ENCODE results near the gene CASK. TPM values are rescaled to one million over a fixed set of nuclear protein-coding genes. Genes with fewer than 3 reads are reported as not detected.

CASK gene
- total RNA-seq, 1 donor from 2014 or later = 41.0 TPM

- TF ChIP-seq POLR2A (IDR thresholded peaks at IDR 0.05) (no peak), POLR2AphosphoS5 (IDR thresholded peaks at IDR 0.05; ENCODE audit: insufficient read depth in 1 of 2, low read depth in 1 of 2) (no peak)
- TF ChIP-seq, protein P1, sequence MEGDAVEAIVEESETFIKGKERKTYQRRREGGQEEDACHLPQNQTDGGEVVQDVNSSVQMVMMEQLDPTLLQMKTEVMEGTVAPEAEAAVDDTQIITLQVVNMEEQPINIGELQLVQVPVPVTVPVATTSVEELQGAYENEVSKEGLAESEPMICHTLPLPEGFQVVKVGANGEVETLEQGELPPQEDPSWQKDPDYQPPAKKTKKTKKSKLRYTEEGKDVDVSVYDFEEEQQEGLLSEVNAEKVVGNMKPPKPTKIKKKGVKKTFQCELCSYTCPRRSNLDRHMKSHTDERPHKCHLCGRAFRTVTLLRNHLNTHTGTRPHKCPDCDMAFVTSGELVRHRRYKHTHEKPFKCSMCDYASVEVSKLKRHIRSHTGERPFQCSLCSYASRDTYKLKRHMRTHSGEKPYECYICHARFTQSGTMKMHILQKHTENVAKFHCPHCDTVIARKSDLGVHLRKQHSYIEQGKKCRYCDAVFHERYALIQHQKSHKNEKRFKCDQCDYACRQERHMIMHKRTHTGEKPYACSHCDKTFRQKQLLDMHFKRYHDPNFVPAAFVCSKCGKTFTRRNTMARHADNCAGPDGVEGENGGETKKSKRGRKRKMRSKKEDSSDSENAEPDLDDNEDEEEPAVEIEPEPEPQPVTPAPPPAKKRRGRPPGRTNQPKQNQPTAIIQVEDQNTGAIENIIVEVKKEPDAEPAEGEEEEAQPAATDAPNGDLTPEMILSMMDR (IDR thresholded peaks at IDR 0.05) = no peak
- no peak overlapping the region for H3K27ac ChIP-seq
- H3K27me3 ChIP-seq = no peaks in the 10 kb centered on the region
- H3K4me1 ChIP-seq = no peaks in the 10 kb centered on the region
- no peaks in the 10 kb centered on the region for H3K36me3 ChIP-seq
- DNase-seq (ENCODE audit: extremely low spot score in 2 of 2) = no peak
- intact Hi-C loops (cut with DNase I) = no loop called here
- no peak overlapping the region for H3K4me3 ChIP-seq
- no peaks in the 10 kb centered on the region for H3K9me3 ChIP-seq
Measured at GRCh38 chrX:41481264-41482109, 441.9 kb downstream of the CASK start.

DNA sequence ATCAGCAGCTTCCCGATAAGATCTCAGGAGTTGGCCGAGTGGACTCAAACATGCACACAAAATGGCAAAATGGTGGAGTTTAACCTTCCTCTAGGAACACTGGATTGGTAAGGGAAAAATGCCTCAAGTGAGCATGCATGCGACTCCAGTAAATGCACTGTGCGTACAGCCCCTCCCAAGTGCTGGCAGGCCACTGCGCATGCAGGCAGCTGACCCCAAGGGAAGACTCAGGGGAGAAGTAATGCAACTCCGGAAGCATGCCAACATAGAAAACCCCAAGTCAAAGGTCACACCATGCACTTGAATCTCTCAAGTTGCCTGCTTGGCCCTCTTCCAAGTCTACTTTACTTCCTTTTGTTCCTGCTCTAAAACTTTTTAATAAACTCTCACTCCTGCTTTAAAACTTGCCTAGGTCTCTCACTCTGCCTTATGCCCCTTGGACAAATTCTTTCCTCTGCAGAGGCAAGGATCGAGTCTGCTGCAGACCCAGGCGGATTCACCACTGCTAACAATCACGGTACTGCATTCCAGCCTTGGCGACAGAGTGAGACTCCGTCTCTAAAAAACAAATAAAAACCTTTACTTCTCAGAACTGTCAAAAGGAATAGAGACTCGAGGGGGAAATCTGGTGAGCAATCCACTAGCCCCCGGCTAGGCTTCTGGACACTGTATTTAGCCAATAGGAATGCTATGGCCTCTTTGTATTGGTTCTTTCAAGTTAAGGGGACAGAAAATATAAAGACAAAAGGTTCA is 442.7 kb downstream of the CASK start:
- DNase-seq (ENCODE audit: extremely low spot score in 2 of 2) = no peak
- H3K9me3 ChIP-seq = no peaks in the 10 kb centered on the region
- H3K4me1 ChIP-seq = no peaks in the 10 kb centered on the region
- H3K36me3 ChIP-seq = no peaks in the 10 kb centered on the region
- intact Hi-C loops (cut with DNase I) = no loop called here
- no peaks in the 10 kb centered on the region for H3K27me3 ChIP-seq
- no peak overlapping the region for H3K4me3 ChIP-seq
- no peak overlapping the region for H3K27ac ChIP-seq
- no peak for TF ChIP-seq POLR2A (IDR thresholded peaks at IDR 0.05)
- TF ChIP-seq, protein P1 (IDR thresholded peaks at IDR 0.05) = no peak
- no peak for TF ChIP-seq POLR2AphosphoS5 (IDR thresholded peaks at IDR 0.05; ENCODE audit: insufficient read depth in 1 of 2, low read depth in 1 of 2)

DNA sequence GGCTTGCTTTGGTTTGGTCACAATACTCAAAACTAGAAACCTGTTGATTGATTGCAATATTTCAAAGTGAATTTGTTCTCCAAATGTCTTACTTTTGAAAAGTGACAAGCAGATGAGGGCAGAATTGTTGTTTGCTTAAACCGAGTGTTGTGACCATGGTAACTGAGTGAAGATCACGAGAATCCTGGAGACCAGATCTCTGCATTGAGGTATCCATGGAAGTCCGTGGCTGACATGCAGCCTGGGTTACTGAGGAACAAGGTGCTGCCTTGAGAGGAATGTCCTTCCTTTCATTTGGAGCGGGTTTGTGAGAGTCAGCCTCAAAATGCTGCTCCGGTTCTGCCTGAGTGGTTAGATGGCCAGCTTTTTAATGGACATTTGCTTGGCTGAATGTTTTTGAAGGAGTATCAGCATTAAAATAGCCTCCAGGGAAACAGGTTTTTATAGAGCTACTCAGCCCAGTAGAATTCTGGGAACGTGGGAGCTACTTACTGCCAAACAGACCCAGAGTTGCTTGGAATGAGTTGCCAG is 444.9 kb downstream of the CASK start:
- no peaks in the 10 kb centered on the region for H3K27me3 ChIP-seq
- H3K9me3 ChIP-seq = no peaks in the 10 kb centered on the region
- no peak overlapping the region for H3K4me3 ChIP-seq
- H3K4me1 ChIP-seq = no peaks in the 10 kb centered on the region
- intact Hi-C loops (cut with DNase I) = no loop called here
- no peak for DNase-seq (ENCODE audit: extremely low spot score in 2 of 2)
- no peak for TF ChIP-seq POLR2AphosphoS5 (IDR thresholded peaks at IDR 0.05; ENCODE audit: insufficient read depth in 1 of 2, low read depth in 1 of 2)
- no peak for TF ChIP-seq POLR2A (IDR thresholded peaks at IDR 0.05)
- TF ChIP-seq, protein P1 (IDR thresholded peaks at IDR 0.05) = no peak
- no peaks in the 10 kb centered on the region for H3K36me3 ChIP-seq
- H3K27ac ChIP-seq = peak overlapping the region; percentile 25

GRCh38 chrX:41475591-41476241 is 447.6 kb downstream of the CASK start:
- DNase-seq (ENCODE audit: extremely low spot score in 2 of 2) = no peak
- H3K27ac ChIP-seq = no peak overlapping the region

More at GRCh38 chrX:41475591-41476241, 447.6 kb downstream of the CASK start:
- H3K27me3 ChIP-seq = no peaks in the 10 kb centered on the region
- no peak overlapping the region for H3K4me3 ChIP-seq
- H3K4me1 ChIP-seq = no peaks in the 10 kb centered on the region
- intact Hi-C loops (cut with DNase I) = no loop called here
- H3K9me3 ChIP-seq = no peaks in the 10 kb centered on the region
- TF ChIP-seq POLR2A (IDR thresholded peaks at IDR 0.05) (no peak), POLR2AphosphoS5 (IDR thresholded peaks at IDR 0.05; ENCODE audit: insufficient read depth in 1 of 2, low read depth in 1 of 2) (no peak)
- TF ChIP-seq, protein P1 (IDR thresholded peaks at IDR 0.05) = no peak
- H3K36me3 ChIP-seq = no peaks in the 10 kb centered on the region
